Suprapubic skin (tissue), 4 donors: Measurements from ENCODE around the gene ARHGAP22.

ENCODE experiments used
- POLR2A ChIP-seq, 2 donors: fragments of 450-650 bp; IDR thresholded peaks; one replicate each; pipeline ENCODE4 v1.6.1; 2017; ENCODE audit warnings: antibody characterized with exemption in 2 of 2, mild to moderate bottlenecking in 2 of 2, moderate library complexity in 2 of 2
- POLR2AphosphoS5 ChIP-seq, 3 donors: sonication (generic); formaldehyde crosslinking; IDR thresholded peaks; one replicate each; pipeline ENCODE4 v1.6.1; 2017; ENCODE audit warnings: antibody characterized with exemption in 3 of 3
- TF ChIP-seq, protein P1 (sequence below), 2 donors: fragments of 200-600 bp in 1 of 2; fragments of 450-650 bp in 1 of 2; sonication (generic) in 1 of 2; IDR thresholded peaks; one replicate each; pipeline ENCODE4 v1.5.1; 2016 to 2019; ENCODE audit warnings: antibody characterized with exemption in 2 of 2, mild to moderate bottlenecking in 1 of 2, moderate library complexity in 1 of 2

DNA sequence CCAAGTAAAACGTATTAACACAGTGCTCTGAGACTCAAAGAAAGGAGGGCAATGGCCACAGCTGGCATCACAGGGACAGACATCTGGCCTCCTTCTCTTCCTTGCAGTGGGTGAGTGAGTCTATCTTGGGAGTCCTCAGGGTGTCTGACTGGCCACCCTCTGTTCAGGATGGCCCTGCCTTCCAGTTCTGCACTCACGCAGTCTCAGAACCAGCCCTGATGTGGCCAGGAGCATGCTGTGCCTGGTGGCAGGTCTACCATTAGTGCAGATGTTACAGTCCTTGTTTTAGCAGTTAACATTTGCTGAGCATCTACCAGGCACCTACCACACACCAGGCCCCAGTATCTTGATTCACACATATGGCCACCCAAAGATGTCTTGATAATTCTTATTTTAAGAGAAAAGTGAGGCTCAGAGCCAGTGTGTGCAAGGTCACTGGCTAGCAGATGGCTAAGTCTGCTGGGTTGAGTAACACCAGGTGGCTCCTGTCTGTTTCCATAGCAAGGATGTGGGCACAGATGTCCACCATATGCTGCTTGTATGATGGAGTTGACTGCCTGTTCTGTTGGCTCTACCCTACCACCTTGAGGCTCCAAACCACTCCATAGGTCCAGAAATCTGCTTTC lies 23.2 kb upstream of the ARHGAP22 start:
- TF ChIP-seq, protein P1, sequence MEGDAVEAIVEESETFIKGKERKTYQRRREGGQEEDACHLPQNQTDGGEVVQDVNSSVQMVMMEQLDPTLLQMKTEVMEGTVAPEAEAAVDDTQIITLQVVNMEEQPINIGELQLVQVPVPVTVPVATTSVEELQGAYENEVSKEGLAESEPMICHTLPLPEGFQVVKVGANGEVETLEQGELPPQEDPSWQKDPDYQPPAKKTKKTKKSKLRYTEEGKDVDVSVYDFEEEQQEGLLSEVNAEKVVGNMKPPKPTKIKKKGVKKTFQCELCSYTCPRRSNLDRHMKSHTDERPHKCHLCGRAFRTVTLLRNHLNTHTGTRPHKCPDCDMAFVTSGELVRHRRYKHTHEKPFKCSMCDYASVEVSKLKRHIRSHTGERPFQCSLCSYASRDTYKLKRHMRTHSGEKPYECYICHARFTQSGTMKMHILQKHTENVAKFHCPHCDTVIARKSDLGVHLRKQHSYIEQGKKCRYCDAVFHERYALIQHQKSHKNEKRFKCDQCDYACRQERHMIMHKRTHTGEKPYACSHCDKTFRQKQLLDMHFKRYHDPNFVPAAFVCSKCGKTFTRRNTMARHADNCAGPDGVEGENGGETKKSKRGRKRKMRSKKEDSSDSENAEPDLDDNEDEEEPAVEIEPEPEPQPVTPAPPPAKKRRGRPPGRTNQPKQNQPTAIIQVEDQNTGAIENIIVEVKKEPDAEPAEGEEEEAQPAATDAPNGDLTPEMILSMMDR (IDR thresholded peaks at IDR 0.05) = no peak
- TF ChIP-seq POLR2AphosphoS5 (IDR thresholded peaks at IDR 0.05) (no peak), POLR2A (IDR thresholded peaks at IDR 0.05) (no peak)
